B cell (primary cell): ENCODE data around the gene TSG101. TPM values are rescaled to one million over a fixed set of nuclear protein-coding genes. Genes with fewer than 3 reads are reported as not detected.

ENCODE experiments used
- ATAC-seq: fragments of 200-7000 bp; cut with Tn5 transposase; one replicate; pipeline ENCODE4 v1.10.0; 2021; ENCODE audit warnings: low read depth, mild to moderate bottlenecking, moderate number of reproducible peaks, moderate library complexity
- CTCF ChIA-PET: fragments of 350-600 bp; sonication (Branson Sonifier 250); formaldehyde crosslinking; loops from one replicate; lab custom pipeline; 2021; ENCODE audit warnings: antibody characterized with exemption, inconsistent platforms; lab: Charles Lee
- POLR2A ChIA-PET: fragments of 350-600 bp; sonication (Branson Sonifier 250); formaldehyde crosslinking; loops from one replicate; lab custom pipeline; 2021; ENCODE audit warnings: antibody characterized with exemption; lab: Charles Lee
- DNase-seq: peaks from one replicate; pipeline ENCODE4 v3.0.0; 2013
- H2AFZ ChIP-seq: 2 replicates; pipeline ENCODE4 v1.6.1; 2012; ENCODE audit warnings: mild to moderate bottlenecking, low read depth, low read length; ENCODE audit not compliant: insufficient read depth, poor library complexity, severe bottlenecking
- H3K27ac ChIP-seq, 2 donors: 1 replicate in 1 of 2; 2 replicates in 1 of 2; pipeline ENCODE4 v1.5.1; 2012 to 2013; ENCODE audit warnings: low read length in 2 of 2, mild to moderate bottlenecking in 2 of 2, moderate library complexity in 1 of 2
- H3K27me3 ChIP-seq, 4 experiments: fragments of 200-600 bp in 1 of 4; sonication (generic) in 1 of 4; replicated peaks in 1 of 4; 1 replicate in 2 of 4; 2 replicates in 2 of 4; pipeline versions ENCODE4 v1.6.1 to v1.7.0; 2013 to 2016; ENCODE audit warnings: low read length in 3 of 4, mild to moderate bottlenecking in 2 of 4, mixed read lengths in 1 of 4, moderate library complexity in 1 of 4; ENCODE audit not compliant: insufficient read depth in 4 of 4, control insufficient read depth in 3 of 4; ENCODE audit errors: control extremely low read depth in 1 of 4
- H3K36me3 ChIP-seq, 2 experiments: replicated peaks in 1 of 2; 1 replicate in 1 of 2; 2 replicates in 1 of 2; pipeline versions ENCODE4 v1.6.1 to v1.7.1; 2013; ENCODE audit warnings: low read length in 1 of 2; ENCODE audit not compliant: insufficient read depth in 2 of 2, control insufficient read depth in 1 of 2; ENCODE audit errors: control extremely low read depth in 1 of 2, extremely low read depth in 1 of 2
- H3K4me1 ChIP-seq, 2 donors: fragments of 200-600 bp in 1 of 2; sonication (generic) in 1 of 2; 1 replicate in 1 of 2; 2 replicates in 1 of 2; pipeline versions ENCODE4 v1.5.1 to v1.6.1; 2013 to 2017; ENCODE audit warnings: low read length in 2 of 2; ENCODE audit not compliant: control insufficient read depth in 2 of 2, insufficient read depth in 2 of 2
- H3K4me2 ChIP-seq: replicated peaks from 2 replicates; pipeline ENCODE3; 2012; ENCODE audit warnings: mild to moderate bottlenecking, low read depth, low read length; ENCODE audit not compliant: poor library complexity, severe bottlenecking
- H3K4me3 ChIP-seq, 5 experiments: fragments of 200-600 bp in 1 of 5; sonication (generic) in 1 of 5; 1 replicate in 3 of 5; 2 replicates in 2 of 5; pipeline versions ENCODE4 v1.5.1 to v1.7.0; 2011 to 2016; ENCODE audit warnings: low read length in 4 of 5, mild to moderate bottlenecking in 4 of 5, low read depth in 2 of 5, control low read depth in 1 of 5, moderate library complexity in 1 of 5; ENCODE audit not compliant: insufficient read depth in 1 of 5; ENCODE audit errors: control extremely low read depth in 1 of 5, extremely low read depth in 1 of 5
- H3K79me2 ChIP-seq: fragments of 200-600 bp; sonication (generic); one replicate; pipeline ENCODE4 v1.6.0; 2016; ENCODE audit warnings: low read length; ENCODE audit not compliant: control insufficient read depth, insufficient read depth
- H3K9ac ChIP-seq: fragments of 200-600 bp; sonication (generic); 2 replicates; pipeline ENCODE4 v1.6.1; 2017; ENCODE audit warnings: mild to moderate bottlenecking, low read length, moderate library complexity
- H3K9me3 ChIP-seq, 3 donors: one replicate each; pipeline versions ENCODE4 v1.6.1 to v1.7.1; 2013; ENCODE audit warnings: low read length in 2 of 3; ENCODE audit not compliant: control insufficient read depth in 2 of 3, insufficient read depth in 1 of 3; ENCODE audit errors: control extremely low read depth in 1 of 3
- H4K20me1 ChIP-seq: 2 replicates; pipeline ENCODE4 v1.6.0; 2012; ENCODE audit warnings: mild to moderate bottlenecking, low read length; ENCODE audit not compliant: insufficient read depth, control insufficient read depth, poor library complexity, severe bottlenecking
- H3K27ac Mint-ChIP-seq: one replicate; pipeline ENCODE4 v1.8.0; 2021; ENCODE audit warnings: mixed read lengths
- H3K27me3 Mint-ChIP-seq: one replicate; pipeline ENCODE4 v1.8.0; 2021; ENCODE audit warnings: mixed read lengths
- H3K4me1 Mint-ChIP-seq: one replicate; pipeline ENCODE4 v1.8.0; 2021; ENCODE audit warnings: mixed read lengths
- H3K4me3 Mint-ChIP-seq: one replicate; pipeline ENCODE4 v1.8.0; 2021; ENCODE audit warnings: mixed read lengths
- H3K9me3 Mint-ChIP-seq: one replicate; pipeline ENCODE4 v1.8.0; 2022; ENCODE audit warnings: mixed read lengths; ENCODE audit not compliant: insufficient read depth
- CTCF ChIP-seq: fragments of 200-600 bp; IDR thresholded peaks from one replicate; pipeline ENCODE4 v1.8.0; 2022; ENCODE audit warnings: antibody characterized with exemption, mild to moderate bottlenecking
- EZH2 ChIP-seq: IDR thresholded peaks from 2 replicates; pipeline ENCODE4 v1.6.1; 2012; ENCODE audit warnings: borderline replicate concordance, low read depth, mild to moderate bottlenecking, moderate library complexity, low read length; ENCODE audit not compliant: insufficient read depth, poor library complexity, severe bottlenecking
- WGBS: methylation state at CpG from one replicate; pipeline ENCODE4 v1.1.5; 2013; ENCODE audit warnings: missing lambda C conversion rate; ENCODE audit not compliant: insufficient coverage; 5-methylcytosine and 5-hydroxymethylcytosine counted together
- intact Hi-C: fragments of 100-400 bp; cut with micrococcal nuclease; formaldehyde crosslinking; loops from one replicate; pipeline ENCODE4 v1.10.0; 2022
- polyA plus RNA-seq: library from polyadenylated mRNA; depleted of rRNA; stranded (reverse); fragments of >200 nt; gene quantifications from 2 replicates; pipeline ENCODE4 v1.2.3, GENCODE V29; 2012
- total RNA-seq, 2 donors: library from RNA; stranded (reverse); fragments of 120-200 nt in 1 of 2; gene quantifications; 1 replicate in 1 of 2; 2 replicates in 1 of 2; pipeline versions ENCODE4 v1.2.3 to v1.2.4, GENCODE V29; 2013 to 2022

The TSG101 gene
- total and polyA plus RNA-seq, 2 donors (not counting 1 experiment from before 2014, with no cell fraction given), result 50.9 to 56.5 TPM

- ATAC-seq, result no peak
- intact Hi-C loops, result no loop called here
- POLR2A ChIA-PET, result no interaction called here
Observed at GRCh38 chr11:18468961-18469360, 57.8 kb downstream of the TSG101 start.

GRCh38 chr11:18468059-18468458 is 58.7 kb downstream of the TSG101 start:
- no peak overlapping the region for H2AFZ ChIP-seq
- no peaks in the 10 kb centered on the region for H3K36me3 ChIP-seq
- ChIA-PET POLR2A (no interaction called here), CTCF (interaction anchor here (0.7 kb wide), 1 partner anchor 127 kb away, joined by 6 read pairs; no protein-coding TSS in a partner anchor)
- no peaks in the 10 kb centered on the region for H3K4me1 ChIP-seq
- H3K4me2 ChIP-seq, result no peak overlapping the region
- no peaks in the 10 kb centered on the region for H3K79me2 ChIP-seq
- no peak overlapping the region for H3K9ac ChIP-seq
- Mint-ChIP-seq H3K27me3 (no peaks in the 10 kb centered on the region), H3K4me1 (no peaks in the 10 kb centered on the region), H3K27ac (no peak overlapping the region), H3K4me3 (no peak overlapping the region), H3K9me3 (no peaks in the 10 kb centered on the region)
- H4K20me1 ChIP-seq, result no peaks in the 10 kb centered on the region
- ATAC-seq (no peak), DNase-seq (no peak)
- H3K27ac ChIP-seq, result no peak overlapping the region
- WGBS, result 86% methylated on average over 1 of the region's 2 CpGs
- H3K27me3 ChIP-seq, result no peaks in the 10 kb centered on the region
- no peak overlapping the region for H3K4me3 ChIP-seq
- no peaks in the 10 kb centered on the region for H3K9me3 ChIP-seq
- TF ChIP-seq CTCF (no peak), EZH2 (no peak)
- intact Hi-C loops, result no loop called here

More at GRCh38 chr11:18468961-18469360, 57.8 kb downstream of the TSG101 start:
- Histone ChIP-seq H3K4me2 (no peak overlapping the region), H3K4me1 (no peaks in the 10 kb centered on the region), H3K4me3 (no peak overlapping the region), H3K27me3 (no peaks in the 10 kb centered on the region), H3K27ac (no peak overlapping the region), H3K79me2 (no peaks in the 10 kb centered on the region), H3K36me3 (no peaks in the 10 kb centered on the region), H2AFZ (no peak overlapping the region), H3K9ac (no peak overlapping the region), H3K9me3 (no peaks in the 10 kb centered on the region), H4K20me1 (no peaks in the 10 kb centered on the region)
- no peaks in the 10 kb centered on the region for H3K9me3 Mint-ChIP-seq
- H3K4me1 Mint-ChIP-seq, result no peaks in the 10 kb centered on the region
- TF ChIP-seq CTCF, result no peak
- no peak for TF ChIP-seq EZH2
- no peak overlapping the region for H3K27ac Mint-ChIP-seq
- 83% methylated on average over 1 of the region's 7 CpGs for WGBS
- H3K4me3 Mint-ChIP-seq, result no peak overlapping the region
- DNase-seq, result no peak
- CTCF ChIA-PET, result interaction anchor here (1.3 kb wide), 1 partner anchor 13 kb away, joined by 3 read pairs; the partner anchor contains the start of gene LDHAL6A
- no peaks in the 10 kb centered on the region for H3K27me3 Mint-ChIP-seq
